Measurements from ENCODE around the gene ATP8A1.

ATP8A1 gene

DNA sequence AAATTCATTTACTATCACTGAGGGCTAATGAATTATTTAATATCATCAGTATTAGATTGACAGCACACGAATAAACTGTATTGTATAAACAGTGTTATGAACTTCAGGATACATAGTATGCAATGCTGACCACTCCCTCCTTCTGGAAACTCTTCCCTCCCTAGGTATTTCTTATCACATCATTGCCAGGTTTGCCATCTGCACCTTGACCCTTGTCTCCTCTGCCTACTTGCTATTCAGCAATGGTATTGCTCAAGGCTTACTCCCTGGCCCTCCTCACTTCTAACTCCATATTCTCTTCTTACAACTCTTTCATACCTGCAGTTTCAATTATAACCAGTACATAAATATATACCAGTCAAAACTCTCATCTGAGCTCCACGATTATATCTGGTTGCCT lies 38.9 kb downstream of the ATP8A1 start:
- Histone ChIP-seq H3K36me3 (ENCODE audit: control insufficient read depth, insufficient read depth, low read length) (peaks cover 7% of the 10 kb centered on the region), H3K4me3 (replicated peaks; ENCODE audit: low read depth, low read length) (no peak overlapping the region), H3K27me3 (replicated peaks; ENCODE audit: control insufficient read depth, insufficient read depth, low read length) (no peaks in the 10 kb centered on the region)
- DNase-seq (ENCODE audit: extremely low read depth, insufficient read length), result no peak
- TF ChIP-seq, protein P1, sequence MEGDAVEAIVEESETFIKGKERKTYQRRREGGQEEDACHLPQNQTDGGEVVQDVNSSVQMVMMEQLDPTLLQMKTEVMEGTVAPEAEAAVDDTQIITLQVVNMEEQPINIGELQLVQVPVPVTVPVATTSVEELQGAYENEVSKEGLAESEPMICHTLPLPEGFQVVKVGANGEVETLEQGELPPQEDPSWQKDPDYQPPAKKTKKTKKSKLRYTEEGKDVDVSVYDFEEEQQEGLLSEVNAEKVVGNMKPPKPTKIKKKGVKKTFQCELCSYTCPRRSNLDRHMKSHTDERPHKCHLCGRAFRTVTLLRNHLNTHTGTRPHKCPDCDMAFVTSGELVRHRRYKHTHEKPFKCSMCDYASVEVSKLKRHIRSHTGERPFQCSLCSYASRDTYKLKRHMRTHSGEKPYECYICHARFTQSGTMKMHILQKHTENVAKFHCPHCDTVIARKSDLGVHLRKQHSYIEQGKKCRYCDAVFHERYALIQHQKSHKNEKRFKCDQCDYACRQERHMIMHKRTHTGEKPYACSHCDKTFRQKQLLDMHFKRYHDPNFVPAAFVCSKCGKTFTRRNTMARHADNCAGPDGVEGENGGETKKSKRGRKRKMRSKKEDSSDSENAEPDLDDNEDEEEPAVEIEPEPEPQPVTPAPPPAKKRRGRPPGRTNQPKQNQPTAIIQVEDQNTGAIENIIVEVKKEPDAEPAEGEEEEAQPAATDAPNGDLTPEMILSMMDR (IDR thresholded peaks at IDR 0.05; ENCODE audit: insufficient read depth, low read length, poor library complexity, severe bottlenecking), result no peak

GRCh38 chr4:42617030-42617429 lies 39.9 kb downstream of the ATP8A1 start:
- TF ChIP-seq, protein P1 (IDR thresholded peaks at IDR 0.05; ENCODE audit: insufficient read depth, low read length, poor library complexity, severe bottlenecking), result no peak
- Histone ChIP-seq H3K4me3 (replicated peaks; ENCODE audit: low read depth, low read length) (no peak overlapping the region), H3K27me3 (replicated peaks; ENCODE audit: control insufficient read depth, insufficient read depth, low read length) (no peaks in the 10 kb centered on the region), H3K36me3 (ENCODE audit: control insufficient read depth, insufficient read depth, low read length) (peaks cover 9% of the 10 kb centered on the region)
- no peak for DNase-seq (ENCODE audit: extremely low read depth, insufficient read length)

DNA sequence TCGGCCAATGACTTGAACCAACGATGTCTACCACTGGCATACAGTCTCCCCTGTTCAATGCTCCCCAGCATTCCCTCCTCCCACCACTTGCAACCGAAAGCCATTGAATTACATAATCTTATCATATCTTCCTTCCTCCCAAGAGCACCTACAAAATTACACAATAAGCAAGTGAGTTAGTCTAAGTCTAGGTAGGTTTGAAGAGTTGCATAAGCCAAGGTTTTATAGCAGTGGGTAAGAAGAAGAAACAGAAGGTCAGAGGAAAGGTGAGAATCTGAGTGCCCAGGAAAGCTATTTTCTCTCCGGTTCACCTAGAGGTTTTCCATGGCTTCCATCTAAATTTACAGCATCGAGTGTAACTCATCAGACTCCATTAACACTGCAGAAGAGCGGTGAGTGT lies 40.3 kb downstream of the ATP8A1 start:
- H3K27me3 ChIP-seq (replicated peaks; ENCODE audit: control insufficient read depth, insufficient read depth, low read length), result no peaks in the 10 kb centered on the region
- TF ChIP-seq, protein P1 (IDR thresholded peaks at IDR 0.05; ENCODE audit: insufficient read depth, low read length, poor library complexity, severe bottlenecking), result no peak
- H3K36me3 ChIP-seq (ENCODE audit: control insufficient read depth, insufficient read depth, low read length), result peaks cover 9% of the 10 kb centered on the region
- no peak for DNase-seq (ENCODE audit: extremely low read depth, insufficient read length)
- no peak overlapping the region for H3K4me3 ChIP-seq (replicated peaks; ENCODE audit: low read depth, low read length)

GRCh38 chr4:42615131-42615763 lies 41.7 kb downstream of the ATP8A1 start:
- DNase-seq (ENCODE audit: extremely low read depth, insufficient read length), result no peak
- Histone ChIP-seq H3K36me3 (ENCODE audit: control insufficient read depth, insufficient read depth, low read length) (peaks cover 9% of the 10 kb centered on the region), H3K4me3 (replicated peaks; ENCODE audit: low read depth, low read length) (no peak overlapping the region), H3K27me3 (replicated peaks; ENCODE audit: control insufficient read depth, insufficient read depth, low read length) (no peaks in the 10 kb centered on the region)
- TF ChIP-seq, protein P1 (IDR thresholded peaks at IDR 0.05; ENCODE audit: insufficient read depth, low read length, poor library complexity, severe bottlenecking), result no peak

GRCh38 chr4:42612898-42613297 lies 44.0 kb downstream of the ATP8A1 start:
- no peak for DNase-seq (ENCODE audit: extremely low read depth, insufficient read length)
- TF ChIP-seq, protein P1 (IDR thresholded peaks at IDR 0.05; ENCODE audit: insufficient read depth, low read length, poor library complexity, severe bottlenecking), result no peak
- H3K4me3 ChIP-seq (replicated peaks; ENCODE audit: low read depth, low read length), result no peak overlapping the region
- no peaks in the 10 kb centered on the region for H3K27me3 ChIP-seq (replicated peaks; ENCODE audit: control insufficient read depth, insufficient read depth, low read length)
- H3K36me3 ChIP-seq (ENCODE audit: control insufficient read depth, insufficient read depth, low read length), result peaks cover 11% of the 10 kb centered on the region

GRCh38 chr4:42610941-42611340 lies 46.0 kb downstream of the ATP8A1 start:
- TF ChIP-seq, protein P1 (IDR thresholded peaks at IDR 0.05; ENCODE audit: insufficient read depth, low read length, poor library complexity, severe bottlenecking), result no peak
- DNase-seq (ENCODE audit: extremely low read depth, insufficient read length), result no peak
- Histone ChIP-seq H3K4me3 (replicated peaks; ENCODE audit: low read depth, low read length) (no peak overlapping the region), H3K27me3 (replicated peaks; ENCODE audit: control insufficient read depth, insufficient read depth, low read length) (no peaks in the 10 kb centered on the region), H3K36me3 (ENCODE audit: control insufficient read depth, insufficient read depth, low read length) (peaks cover 15% of the 10 kb centered on the region)

Measured in GM06990 (cell line).